HG03457 (cell line): Measurements from ENCODE around the gene NES.

Experiments
- ATAC-seq: cut with Tn5 transposase; IDR thresholded peaks from one replicate; pipeline ENCODE4 v1.9.1; 2021; ENCODE audit warnings: moderate number of reproducible peaks; ENCODE audit not compliant: unreplicated experiment

The NES gene

GRCh38 chr1:156664767-156665411 lies 12.3 kb downstream of the NES start:
- no peak for ATAC-seq

GRCh38 chr1:156664046-156664766 lies 13.0 kb downstream of the NES start:
- ATAC-seq, result no peak

- ATAC-seq, result no peak
Measured at GRCh38 chr1:156663178-156663577, 14.0 kb downstream of the NES start.

GRCh38 chr1:156662800-156663055 lies 14.5 kb downstream of the NES start:
- ATAC-seq, result no peak

- ATAC-seq, result no peak
Measured at GRCh38 chr1:156662005-156662799, 15.0 kb downstream of the NES start.

GRCh38 chr1:156660752-156661112 lies 16.5 kb downstream of the NES start:
- no peak for ATAC-seq

GRCh38 chr1:156659988-156660751 lies 17.0 kb downstream of the NES start:
- ATAC-seq, result peak; percentile 55

GRCh38 chr1:156659661-156659987 lies 17.6 kb downstream of the NES start:
- ATAC-seq, result no peak

- ATAC-seq, result no peak
Measured at GRCh38 chr1:156658945-156659574, 18.1 kb downstream of the NES start.

GRCh38 chr1:156658496-156658895 lies 18.7 kb downstream of the NES start:
- ATAC-seq, result no peak

- no peak for ATAC-seq
Measured at GRCh38 chr1:156657741-156658319, 19.4 kb downstream of the NES start.

- ATAC-seq, result no peak
Measured at GRCh38 chr1:156656806-156657740, 20.1 kb downstream of the NES start.

GRCh38 chr1:156655904-156656516 lies 21.2 kb downstream of the NES start:
- no peak for ATAC-seq

GRCh38 chr1:156655151-156655903 lies 21.9 kb downstream of the NES start:
- no peak for ATAC-seq

GRCh38 chr1:156654700-156655099 lies 22.5 kb downstream of the NES start:
- ATAC-seq, result no peak

GRCh38 chr1:156652992-156653355 lies 24.2 kb downstream of the NES start:
- no peak for ATAC-seq

- ATAC-seq, result no peak
Measured at GRCh38 chr1:156652131-156652991, 24.8 kb downstream of the NES start.

- ATAC-seq, result no peak
Measured at GRCh38 chr1:156648951-156649350, 28.3 kb downstream of the NES start.
